BJ (cell line): Measurements from ENCODE around the gene NOL3. TPM values are rescaled to one million over a fixed set of nuclear protein-coding genes. Genes with fewer than 3 reads are reported as not detected.

ENCODE experiments used
- CTCF ChIA-PET: fragments of 350-600 bp; formaldehyde crosslinking; extraction: SDS; loops from one replicate; lab custom pipeline; 2021; ENCODE audit warnings: antibody characterized with exemption, inconsistent platforms; lab: Yijun Ruan, JAX
- POLR2A ChIA-PET: fragments of 300-600 bp; sonication (Branson Sonifier 250); formaldehyde crosslinking; extraction: SDS; loops from one replicate; lab custom pipeline; 2021; ENCODE audit warnings: antibody characterized with exemption; lab: Charles Lee
- DNase-seq: peaks from one replicate; pipeline ENCODE4 v3.0.0-alpha.2; 2011; ENCODE audit warnings: low read depth
- H3K27me3 ChIP-seq: 2 replicates; pipeline ENCODE4 v1.6.0; 2011; ENCODE audit warnings: low read length; ENCODE audit not compliant: control insufficient read depth, insufficient read depth
- H3K36me3 ChIP-seq: 2 replicates; pipeline ENCODE4 v1.5.1; 2011; ENCODE audit warnings: low read length; ENCODE audit not compliant: control insufficient read depth, insufficient read depth
- H3K4me3 ChIP-seq: 2 replicates; pipeline ENCODE4 v1.5.1; 2011; ENCODE audit warnings: low read depth, mild to moderate bottlenecking, control low read depth, low read length
- polyA plus RNA-seq: library from polyadenylated mRNA; depleted of rRNA; stranded (reverse); fragments of >200 nt; gene quantifications from 2 replicates; pipeline ENCODE4 v1.2.3, GENCODE V29; 2011
- TF ChIP-seq, protein P1 (sequence below): IDR thresholded peaks from 2 replicates; pipeline ENCODE4 v1.5.1; 2011; ENCODE audit warnings: low read depth, mild to moderate bottlenecking, control low read depth, inconsistent platforms, low read length, moderate library complexity; ENCODE audit not compliant: insufficient read depth

NOL3 gene
- polyA plus RNA-seq, 1 experiment: 14.7 TPM

DNA sequence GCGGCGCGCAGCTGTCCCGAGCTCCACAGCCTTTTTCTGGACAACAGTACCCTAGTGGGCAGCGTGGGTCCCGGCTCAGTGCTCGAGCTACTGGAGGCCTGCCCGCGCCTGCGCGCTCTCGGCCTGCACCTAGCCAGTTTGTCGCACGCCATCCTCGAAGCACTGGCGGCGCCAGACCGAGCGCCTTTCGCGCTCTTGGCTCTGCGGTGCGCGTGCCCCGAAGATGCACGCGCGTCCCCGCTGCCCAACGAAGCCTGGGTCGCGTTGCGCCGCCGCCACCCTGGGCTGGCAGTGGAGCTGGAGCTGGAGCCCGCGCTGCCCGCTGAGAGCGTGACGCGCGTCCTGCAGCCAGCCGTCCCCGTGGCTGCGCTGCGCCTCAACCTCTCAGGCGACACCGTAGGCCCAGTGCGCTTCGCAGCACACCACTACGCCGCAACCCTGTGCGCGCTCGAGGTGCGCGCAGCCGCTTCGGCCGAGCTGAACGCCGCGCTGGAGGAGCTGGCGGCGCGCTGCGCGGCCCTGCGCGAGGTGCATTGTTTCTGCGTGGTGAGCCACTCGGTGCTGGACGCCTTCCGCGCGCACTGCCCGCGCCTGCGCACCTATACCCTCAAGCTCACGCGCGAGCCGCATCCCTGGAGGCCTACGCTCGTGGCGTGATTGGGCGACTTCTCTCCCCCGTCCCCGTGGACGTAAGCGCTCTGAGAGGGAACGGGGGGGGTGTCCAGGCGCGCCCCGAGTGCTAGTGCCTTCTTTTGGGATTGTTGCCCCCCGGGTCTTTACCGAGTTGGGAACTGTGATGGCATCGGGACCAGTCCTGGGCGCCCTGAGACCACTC is 7.0 kb upstream of the NOL3 start:
- POLR2A ChIA-PET: no interaction called here
- CTCF ChIA-PET: interaction anchor here (0.6 to 7.1 kb wide), 7 partner anchors 8 to 200 kb away, joined by 3 to 36 read pairs (median 3); no protein-coding TSS in a partner anchor
- Histone ChIP-seq H3K27me3 (peaks cover 18% of the 10 kb centered on the region), H3K4me3 (no peak overlapping the region), H3K36me3 (no peaks in the 10 kb centered on the region)
- DNase-seq: no peak
- TF ChIP-seq, protein P1, sequence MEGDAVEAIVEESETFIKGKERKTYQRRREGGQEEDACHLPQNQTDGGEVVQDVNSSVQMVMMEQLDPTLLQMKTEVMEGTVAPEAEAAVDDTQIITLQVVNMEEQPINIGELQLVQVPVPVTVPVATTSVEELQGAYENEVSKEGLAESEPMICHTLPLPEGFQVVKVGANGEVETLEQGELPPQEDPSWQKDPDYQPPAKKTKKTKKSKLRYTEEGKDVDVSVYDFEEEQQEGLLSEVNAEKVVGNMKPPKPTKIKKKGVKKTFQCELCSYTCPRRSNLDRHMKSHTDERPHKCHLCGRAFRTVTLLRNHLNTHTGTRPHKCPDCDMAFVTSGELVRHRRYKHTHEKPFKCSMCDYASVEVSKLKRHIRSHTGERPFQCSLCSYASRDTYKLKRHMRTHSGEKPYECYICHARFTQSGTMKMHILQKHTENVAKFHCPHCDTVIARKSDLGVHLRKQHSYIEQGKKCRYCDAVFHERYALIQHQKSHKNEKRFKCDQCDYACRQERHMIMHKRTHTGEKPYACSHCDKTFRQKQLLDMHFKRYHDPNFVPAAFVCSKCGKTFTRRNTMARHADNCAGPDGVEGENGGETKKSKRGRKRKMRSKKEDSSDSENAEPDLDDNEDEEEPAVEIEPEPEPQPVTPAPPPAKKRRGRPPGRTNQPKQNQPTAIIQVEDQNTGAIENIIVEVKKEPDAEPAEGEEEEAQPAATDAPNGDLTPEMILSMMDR: no peak

GRCh38 chr16:67163999-67164558 is 6.3 kb upstream of the NOL3 start:
- POLR2A ChIA-PET: no interaction called here
- Histone ChIP-seq H3K4me3 (peak overlapping the region; percentile 9), H3K36me3 (no peaks in the 10 kb centered on the region), H3K27me3 (peaks cover 18% of the 10 kb centered on the region)
- CTCF ChIA-PET: interaction anchor here (0.9 to 7.1 kb wide), 2 partner anchors 9 to 11 kb away, joined by 3 to 36 read pairs; no protein-coding TSS in a partner anchor
- TF ChIP-seq, protein P1: no peak
- DNase-seq: no peak

DNA sequence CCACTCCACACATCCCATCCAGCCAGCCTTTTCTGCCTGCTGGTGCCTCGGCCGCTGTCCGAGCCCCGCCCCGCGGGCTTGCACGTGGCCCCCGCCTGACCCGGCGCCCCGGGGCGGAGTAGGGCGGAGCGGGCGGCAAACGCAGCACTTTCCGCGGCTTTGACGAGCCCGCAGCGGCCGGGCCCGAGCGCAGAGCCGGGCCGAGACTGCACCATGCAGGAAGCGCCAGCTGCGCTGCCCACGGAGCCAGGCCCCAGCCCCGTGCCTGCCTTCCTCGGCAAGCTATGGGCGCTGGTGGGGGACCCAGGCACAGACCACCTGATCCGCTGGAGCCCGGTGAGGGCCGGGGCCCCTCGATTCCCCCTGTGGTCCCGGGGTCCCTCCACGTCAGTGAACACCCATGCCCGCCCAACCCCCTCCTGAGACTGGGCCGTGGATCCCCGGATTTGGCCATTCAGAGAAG is 5.7 kb upstream of the NOL3 start, which contains the start of gene HSF4:
Gene HSF4, plus strand, starts transcription at position 147 of the 463 bp plus-strand sequence. Its CDS starts 67 bp downstream, at position 214.
- Histone ChIP-seq H3K27me3 (peaks cover 18% of the 10 kb centered on the region), H3K4me3 (peak within 1 kb of the TSS; percentile 9), H3K36me3 (no peaks in the 10 kb centered on the region)
- CTCF ChIA-PET: interaction anchor here (1.9 to 7.1 kb wide), 2 partner anchors 9 to 10 kb away, joined by 5 to 36 read pairs; no protein-coding TSS in a partner anchor
- DNase-seq: no peak
- POLR2A ChIA-PET: no interaction called here
- TF ChIP-seq, protein P1: no peak

DNA sequence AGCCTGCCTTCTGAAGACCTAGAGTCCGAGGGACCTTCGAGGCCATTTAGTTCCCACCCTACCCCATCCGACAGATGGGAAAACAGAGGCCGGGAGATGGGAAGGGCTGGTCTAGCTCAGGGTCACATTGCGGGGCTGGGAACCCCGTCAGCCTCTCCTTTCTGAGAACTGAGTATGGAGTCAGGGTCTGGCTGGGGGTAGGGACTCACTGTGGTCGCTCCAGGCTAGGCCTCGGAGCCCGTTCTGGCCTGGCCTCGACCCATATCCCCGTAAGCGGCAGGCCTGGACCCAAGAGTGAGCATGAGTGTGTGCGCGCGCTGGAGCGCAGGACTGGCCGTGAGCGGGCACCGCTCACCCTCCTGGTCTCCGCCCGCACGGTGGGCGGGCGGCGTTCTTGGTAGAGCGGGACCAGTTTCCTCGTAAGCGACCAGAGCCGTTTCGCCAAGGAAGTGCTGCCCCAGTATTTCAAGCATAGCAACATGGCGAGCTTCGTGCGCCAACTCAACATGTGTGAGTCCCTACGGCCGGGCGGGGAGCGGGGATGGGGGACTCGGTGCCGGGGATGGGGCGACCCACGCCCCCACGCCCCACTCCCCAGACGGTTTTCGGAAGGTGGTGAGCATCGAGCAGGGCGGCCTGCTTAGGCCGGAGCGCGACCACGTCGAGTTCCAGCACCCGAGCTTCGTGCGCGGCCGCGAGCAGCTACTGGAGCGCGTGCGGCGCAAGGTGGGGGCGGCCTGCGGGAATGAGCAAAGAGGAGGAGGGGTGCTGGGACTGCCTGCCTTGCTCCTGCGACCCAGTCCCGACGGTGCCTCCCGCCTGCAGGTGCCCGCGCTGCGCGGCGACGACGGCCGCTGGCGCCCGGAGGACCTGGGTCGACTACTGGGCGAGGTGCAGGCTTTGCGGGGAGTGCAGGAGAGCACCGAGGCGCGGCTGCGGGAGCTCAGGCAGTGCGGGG is 4.9 kb upstream of the NOL3 start:
- TF ChIP-seq, protein P1: no peak
- no peaks in the 10 kb centered on the region for H3K36me3 ChIP-seq
- ChIA-PET CTCF (interaction anchor here (1.0 to 7.1 kb wide), 4 partner anchors 10 to 207 kb away, joined by 3 to 36 read pairs (median 4); no protein-coding TSS in a partner anchor), POLR2A (no interaction called here)
- no peak overlapping the region for H3K4me3 ChIP-seq
- H3K27me3 ChIP-seq: peaks cover 18% of the 10 kb centered on the region
- DNase-seq: no peak
